ENCODE data around the gene DNAJC27. TPM values are rescaled to one million over a fixed set of nuclear protein-coding genes. Genes with fewer than 3 reads are reported as not detected.
A peak's percentile ranks its signal among the peaks of the same experiment; 100 is the strongest.

The DNAJC27 gene
- total RNA-seq, 4 donors from 2014 or later, result 12.8 to 23.4 (median 14.0) TPM

GRCh38 chr2:24899361-24899910 lies 72.3 kb downstream of the DNAJC27 start:
- no peak overlapping the region for H3K4me3 ChIP-seq
- DNase-seq (ENCODE audit: low spot score in 2 of 2), result no peak
- peak overlapping the region in 2 of 4 donors; percentile 48 to 65 for H3K27ac ChIP-seq
- peaks cover 0 to 30% (median 0%) of the 10 kb centered on the region in 4 donors for H3K4me1 ChIP-seq
- H3K36me3 ChIP-seq, result peaks cover 0 to 52% (median 0%) of the 10 kb centered on the region in 3 donors
- WGBS, 2 donors, result 72 to 77% methylated on average over 7 of the region's 7 CpGs
- TF ChIP-seq CTCF (IDR thresholded peaks at IDR 0.05) (no peak), EP300 (IDR thresholded peaks at IDR 0.05) (no peak), POLR2A (IDR thresholded peaks at IDR 0.05) (no peak)
- H3K27me3 ChIP-seq, result no peaks in the 10 kb centered on the region
- H3K9me3 ChIP-seq, result peaks cover 0 to 10% (median 2%) of the 10 kb centered on the region in 4 donors

- no peak for DNase-seq (ENCODE audit: low spot score in 2 of 2)
- TF ChIP-seq CTCF (IDR thresholded peaks at IDR 0.05), result no peak
- TF ChIP-seq POLR2A (IDR thresholded peaks at IDR 0.05), result no peak
- no peak for TF ChIP-seq EP300 (IDR thresholded peaks at IDR 0.05)
- Histone ChIP-seq H3K4me3 (no peak overlapping the region), H3K27me3 (no peaks in the 10 kb centered on the region), H3K36me3 (peaks cover 0 to 47% (median 0%) of the 10 kb centered on the region in 3 donors), H3K9me3 (peaks cover 0 to 14% (median 3%) of the 10 kb centered on the region in 4 donors), H3K27ac (peak overlapping the region in 3 of 4 donors; percentile 7 to 65 (median 48)), H3K4me1 (peaks cover 0 to 20% (median 0%) of the 10 kb centered on the region in 4 donors)
- 63 to 73% methylated on average over 29 to 30 of the region's 30 CpGs for WGBS, 2 donors
Observed at GRCh38 chr2:24898122-24899109, 73.3 kb downstream of the DNAJC27 start.

- no peak for TF ChIP-seq EP300 (IDR thresholded peaks at IDR 0.05)
- TF ChIP-seq POLR2A (IDR thresholded peaks at IDR 0.05), result no peak
- no peak for TF ChIP-seq CTCF (IDR thresholded peaks at IDR 0.05)
- peaks cover 0 to 22% (median 0%) of the 10 kb centered on the region in 3 donors for H3K36me3 ChIP-seq
- DNase-seq (ENCODE audit: low spot score in 2 of 2), result no peak
- H3K27ac ChIP-seq, result no peak overlapping the region
- H3K4me1 ChIP-seq, result peaks cover 0 to 18% (median 0%) of the 10 kb centered on the region in 4 donors
- WGBS, 2 donors, result 83 to 97% methylated on average over 3 of the region's 3 CpGs
- no peak overlapping the region for H3K4me3 ChIP-seq
- H3K9me3 ChIP-seq, result peaks cover 0 to 14% (median 3%) of the 10 kb centered on the region in 4 donors
- H3K27me3 ChIP-seq, result no peaks in the 10 kb centered on the region
Observed at GRCh38 chr2:24894750-24895149, 77.0 kb downstream of the DNAJC27 start.

GRCh38 chr2:24893934-24894333 lies 77.8 kb downstream of the DNAJC27 start:
- Histone ChIP-seq H3K9me3 (peaks cover 0 to 14% (median 3%) of the 10 kb centered on the region in 4 donors), H3K27ac (no peak overlapping the region), H3K4me1 (peaks cover 0 to 10% (median 0%) of the 10 kb centered on the region in 4 donors), H3K27me3 (no peaks in the 10 kb centered on the region), H3K36me3 (peaks cover 0 to 22% (median 0%) of the 10 kb centered on the region in 3 donors), H3K4me3 (no peak overlapping the region)
- 75 to 77% methylated on average over 3 of the region's 3 CpGs for WGBS, 2 donors
- TF ChIP-seq EP300 (IDR thresholded peaks at IDR 0.05) (no peak), POLR2A (IDR thresholded peaks at IDR 0.05) (no peak), CTCF (IDR thresholded peaks at IDR 0.05) (no peak)
- DNase-seq (ENCODE audit: low spot score in 2 of 2), result no peak

Small RNA genes within 50 kb of the gene (small RNA-seq; reads per million reads assigned to genes)
- gene AC013267.1, result not detected
- gene RF00016, result not detected
- gene RF00019, result not detected

Other genes starting within 250 kb of the DNAJC27 start
- gene PTRHD1, start 178.6 kb downstream of the DNAJC27 start, total RNA-seq, result 10 to 100 TPM in 3 of 4 donors, 1 to 10 TPM in 1; 8.4 to 19.7 (median 14.4) TPM
- 1 to 10 TPM; 2.4 to 3.6 (median 2.7) TPM for gene CENPO, start 178.5 kb downstream of the DNAJC27 start, total RNA-seq
- 100 to 1,000 TPM; 145 to 393 (median 207) TPM for gene ADCY3, start 51.7 kb downstream of the DNAJC27 start, total RNA-seq
- 1 to 10 TPM; 5.4 to 7.1 (median 5.7) TPM for gene EFR3B, start 70.1 kb upstream of the DNAJC27 start, total RNA-seq
- gene POMC, start 196.6 kb upstream of the DNAJC27 start, total RNA-seq, result 10 to 100 TPM in 1 of 4 donors, 1 to 10 TPM in 3; 4.5 to 29.9 (median 9.2) TPM

All from tibial nerve (tissue), 4 donors.